Stimulated activated CD8-positive, alpha-beta memory T cell treated with anti-CD3 and anti-CD28 coated beads, Interleukin-15, amount 100 ng/mL, for 1 hour (primary cell): Measurements from ENCODE around the gene GNB1L.

Experiments
- DNase-seq: peaks from one replicate; pipeline ENCODE4 v3.0.0-alpha.2; 2020; ENCODE audit warnings: low read depth

The GNB1L gene

DNA sequence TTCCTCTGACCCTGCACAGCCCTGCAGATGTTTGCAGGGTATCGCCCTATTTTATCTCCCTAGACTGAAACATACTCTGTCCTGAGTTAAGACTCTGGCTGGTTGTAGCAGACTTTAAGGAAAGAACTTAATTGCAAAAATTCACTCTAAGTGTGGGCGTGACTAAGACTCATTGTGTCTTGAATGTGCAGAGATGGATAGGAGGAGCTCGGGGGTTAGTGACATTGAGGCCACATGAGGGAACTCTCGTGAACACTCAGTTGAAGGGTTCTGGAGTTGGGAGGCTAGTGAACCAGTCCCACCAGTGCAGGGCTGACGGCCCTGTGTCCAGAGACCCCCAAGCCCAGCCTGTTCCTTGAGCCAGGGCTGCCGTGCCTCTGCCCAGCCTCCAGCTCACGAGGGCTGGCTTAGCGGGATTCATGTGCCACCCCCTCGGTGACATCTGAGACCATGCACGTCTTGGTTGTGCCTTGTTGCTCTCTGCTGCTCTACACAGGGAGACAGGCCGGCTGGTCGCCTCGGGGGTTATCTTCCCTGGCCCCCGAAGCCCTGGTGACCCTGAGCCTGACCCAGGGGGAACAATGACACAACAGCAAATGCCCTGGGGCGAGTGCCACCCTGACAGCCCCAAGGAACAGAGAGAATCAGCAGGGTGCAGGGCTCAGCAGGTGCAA lies 105.5 kb downstream of the GNB1L start:
- no peak for DNase-seq

DNA sequence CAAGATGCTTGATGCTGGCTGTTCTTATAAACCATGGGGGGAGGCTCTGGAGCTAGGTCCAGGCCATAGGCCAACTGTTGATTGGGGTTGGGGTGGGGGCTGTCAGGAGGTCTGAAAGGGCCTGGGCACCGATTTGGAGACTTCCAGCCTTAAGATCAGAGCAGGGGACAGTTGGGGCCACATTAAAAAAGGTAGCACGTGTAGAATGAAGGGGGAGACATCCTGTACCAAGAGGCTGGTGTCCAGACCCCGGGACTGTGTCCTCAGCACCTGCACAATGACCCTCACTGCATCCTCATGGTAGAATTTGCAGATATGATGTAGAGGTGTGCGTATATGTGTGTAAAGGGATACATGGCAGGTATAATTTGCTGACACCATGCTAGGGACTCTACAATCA lies 106.5 kb downstream of the GNB1L start:
- no peak for DNase-seq

DNA sequence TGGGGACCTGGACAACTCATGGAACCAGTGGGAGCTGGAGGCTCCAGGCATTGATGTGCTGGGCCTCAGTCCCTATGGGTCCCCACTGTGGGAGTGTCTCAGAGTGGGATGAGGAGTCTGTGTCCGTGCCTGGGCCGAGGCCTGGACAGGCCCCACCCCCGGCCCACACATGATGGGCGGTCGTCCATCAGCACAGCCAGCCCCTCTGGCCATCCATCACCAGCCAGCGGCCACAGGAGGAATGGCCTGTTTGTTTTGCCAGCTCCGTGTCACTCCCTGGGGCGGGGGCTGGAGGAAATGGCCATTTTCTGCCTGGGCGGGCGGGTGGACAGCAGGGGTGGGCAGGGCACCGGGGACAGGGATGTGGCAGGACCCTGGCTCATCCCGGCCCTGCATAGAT lies 107.1 kb downstream of the GNB1L start:
- DNase-seq, result no peak

DNA sequence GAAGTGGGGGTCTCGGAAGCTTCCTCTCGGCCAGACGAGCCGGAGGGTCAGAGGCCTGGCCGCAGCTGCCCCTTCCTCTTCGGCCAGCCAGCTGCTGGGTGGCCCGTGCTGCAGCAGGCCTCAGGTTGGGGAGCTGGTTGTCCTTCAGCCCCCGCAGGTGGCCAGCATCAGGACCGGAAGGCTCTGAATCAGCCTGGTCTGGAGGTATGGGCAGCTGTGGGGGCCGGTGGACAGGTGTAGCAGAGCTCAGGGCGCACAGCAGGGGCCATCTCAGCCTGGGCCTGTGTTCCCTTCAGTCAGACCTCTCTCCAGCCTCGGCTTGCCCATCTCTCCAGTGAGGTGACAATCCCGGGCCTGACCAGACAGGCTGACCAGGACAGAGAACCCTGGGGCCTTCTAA lies 107.9 kb downstream of the GNB1L start:
- DNase-seq, result no peak

DNA sequence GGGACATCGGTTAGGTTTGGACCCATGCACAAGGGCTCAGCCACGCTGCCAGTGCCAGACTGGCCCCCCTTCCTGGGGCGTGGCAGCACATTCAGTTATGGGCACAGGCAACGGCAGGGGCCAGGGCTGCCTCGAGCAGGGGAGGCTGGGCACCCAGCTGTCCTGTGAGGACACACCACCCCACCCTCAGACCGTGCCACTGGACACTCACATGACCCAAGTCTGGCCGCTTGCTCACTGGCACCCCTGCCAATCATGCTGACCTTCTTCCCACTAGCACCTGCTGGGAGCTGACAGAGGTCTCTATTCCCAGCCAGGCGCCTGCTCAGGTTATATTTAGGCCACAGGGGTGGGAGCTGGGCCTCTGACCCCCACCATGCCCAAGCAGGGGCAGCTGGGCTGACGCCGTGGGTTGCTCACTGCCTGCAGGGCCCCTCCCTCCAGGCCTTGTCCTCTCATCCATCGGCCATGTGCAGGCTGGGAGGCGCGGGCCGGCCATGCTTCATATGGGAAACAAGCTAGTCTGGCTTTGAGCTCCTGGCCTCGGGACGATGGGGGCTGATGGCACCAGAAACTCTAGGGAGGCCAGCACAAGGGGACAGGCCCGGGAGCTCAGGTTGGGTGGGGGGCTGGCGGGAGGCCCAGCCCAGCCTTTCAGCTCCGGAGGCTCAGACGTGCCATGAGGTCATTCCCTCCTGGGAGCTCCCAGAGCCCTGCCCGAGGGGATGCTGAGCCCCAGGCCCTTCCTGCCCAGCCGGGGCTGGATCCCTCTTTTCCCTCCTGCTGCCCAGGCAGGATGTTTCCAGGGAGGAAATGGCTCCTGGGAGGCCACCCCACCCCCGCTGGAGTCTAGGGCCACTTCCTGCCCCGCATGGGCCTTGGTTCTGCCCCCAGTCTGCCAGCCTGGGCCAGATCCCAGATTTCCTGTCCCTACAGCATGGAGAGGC lies 109.2 kb downstream of the GNB1L start:
- no peak for DNase-seq

DNA sequence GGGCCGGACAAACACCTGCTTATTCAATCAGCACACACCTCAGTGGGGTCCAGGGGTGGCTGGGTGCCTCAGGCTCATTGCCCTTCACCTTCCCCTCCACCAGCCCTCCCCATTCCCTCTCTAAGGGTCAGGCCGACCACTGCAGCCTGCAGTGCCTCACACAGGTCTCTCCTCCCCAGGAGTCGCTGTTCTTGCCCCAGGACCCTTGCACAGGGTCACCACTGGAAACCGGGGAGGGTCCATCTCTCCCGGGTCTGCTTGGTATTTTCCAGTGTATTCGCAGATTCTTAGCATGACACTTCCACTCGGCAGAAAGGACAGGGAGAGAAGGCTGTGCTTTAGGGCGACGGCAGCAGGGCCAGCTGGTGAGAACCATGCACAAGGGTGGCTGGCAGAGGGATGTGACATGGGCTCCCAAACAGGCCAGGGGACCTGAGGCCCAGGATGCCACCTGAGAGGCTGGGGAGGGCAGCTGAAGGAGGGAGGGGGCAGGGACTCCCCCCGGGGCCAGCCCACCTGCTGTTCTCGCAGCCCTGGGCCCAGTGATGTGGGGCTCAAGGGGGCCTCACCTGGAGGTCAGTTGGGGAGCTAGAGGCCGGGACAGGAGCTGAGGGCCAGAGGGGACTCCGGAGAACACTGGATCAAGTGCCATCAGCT lies 110.2 kb downstream of the GNB1L start:
- no peak for DNase-seq

DNA sequence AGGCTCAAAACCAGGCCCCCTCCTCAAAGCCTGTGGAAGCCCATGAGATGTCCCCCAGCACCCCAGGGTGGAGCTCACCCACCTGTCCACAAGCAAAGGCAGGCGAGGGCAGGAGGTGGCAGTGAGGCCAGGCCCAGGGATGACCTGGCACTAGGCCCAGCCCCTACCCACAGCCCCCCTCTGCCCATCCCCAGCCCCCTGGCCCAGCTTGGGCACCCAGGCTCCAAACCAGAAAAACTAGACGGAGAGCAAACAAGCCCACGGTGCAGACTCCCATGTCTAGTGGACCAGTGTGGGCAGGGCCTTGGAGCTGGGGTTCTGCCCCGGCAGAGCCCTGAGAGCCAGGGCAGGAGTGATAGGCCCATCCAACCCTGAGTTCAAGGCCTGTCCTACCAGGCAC lies 111.0 kb downstream of the GNB1L start:
- DNase-seq, result no peak

DNA sequence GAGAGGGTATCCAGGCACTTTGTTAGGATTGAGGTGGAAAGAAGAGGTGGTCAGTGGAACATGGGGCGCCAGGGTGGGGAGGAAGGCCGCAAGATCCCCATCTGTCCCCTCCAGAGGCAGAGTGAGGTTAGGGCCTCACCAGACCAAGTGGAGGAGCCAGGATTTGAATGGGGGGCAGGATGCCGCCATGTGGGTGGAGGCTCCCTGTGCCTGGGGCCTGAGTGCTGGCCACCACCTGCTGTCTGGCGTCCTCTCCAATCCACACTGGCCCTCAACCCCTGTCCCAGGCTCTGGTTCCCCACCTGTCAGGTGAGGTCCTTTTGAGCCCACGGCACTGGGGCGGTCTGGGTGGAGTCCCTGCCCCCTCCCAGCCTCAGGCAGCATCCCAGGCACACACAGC lies 111.6 kb downstream of the GNB1L start:
- no peak for DNase-seq

DNA sequence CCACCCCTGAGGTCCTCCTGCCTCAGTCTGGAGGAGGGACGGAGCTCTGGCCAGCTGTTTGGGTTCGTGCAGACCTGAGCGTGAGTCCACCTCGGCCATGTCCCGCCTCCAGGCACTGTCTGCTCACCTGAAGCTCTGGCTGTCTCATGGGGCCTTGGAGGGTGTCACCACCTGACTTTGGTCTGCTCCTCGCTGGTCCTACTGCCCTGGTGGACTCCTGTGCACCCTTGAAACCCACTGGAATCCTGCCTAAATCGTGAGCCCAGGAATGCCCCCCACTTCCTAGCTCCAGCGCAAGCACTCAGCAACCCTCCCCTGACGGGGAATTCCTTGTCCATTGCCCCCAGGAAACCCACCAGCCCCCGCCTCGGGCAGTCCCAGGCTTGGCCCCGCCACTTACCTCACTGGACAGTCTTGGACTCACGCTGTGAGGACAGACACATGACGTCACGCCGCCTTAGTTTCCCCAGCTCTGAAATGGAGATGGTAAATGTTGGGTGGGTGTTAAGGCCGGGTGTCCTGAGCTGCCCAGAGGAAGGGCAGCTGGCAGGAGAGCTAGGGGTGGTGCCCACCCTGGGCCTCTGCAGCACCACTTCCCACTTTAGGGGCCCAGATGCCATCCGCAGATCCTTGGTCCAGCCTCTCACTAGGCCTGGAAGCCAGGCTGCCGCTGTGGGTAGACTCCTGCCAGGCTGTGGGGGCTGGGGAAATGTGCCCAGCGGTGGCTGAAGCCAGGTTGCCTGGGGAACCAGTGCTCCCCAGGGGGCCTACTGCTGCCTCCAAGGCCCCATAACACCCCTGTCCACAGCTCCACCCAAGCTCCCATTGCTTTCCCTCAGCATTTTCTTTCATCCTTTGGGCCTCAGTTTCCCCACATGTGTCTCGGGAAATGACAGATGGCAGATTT lies 112.3 kb downstream of the GNB1L start:
- DNase-seq, result no peak

DNA sequence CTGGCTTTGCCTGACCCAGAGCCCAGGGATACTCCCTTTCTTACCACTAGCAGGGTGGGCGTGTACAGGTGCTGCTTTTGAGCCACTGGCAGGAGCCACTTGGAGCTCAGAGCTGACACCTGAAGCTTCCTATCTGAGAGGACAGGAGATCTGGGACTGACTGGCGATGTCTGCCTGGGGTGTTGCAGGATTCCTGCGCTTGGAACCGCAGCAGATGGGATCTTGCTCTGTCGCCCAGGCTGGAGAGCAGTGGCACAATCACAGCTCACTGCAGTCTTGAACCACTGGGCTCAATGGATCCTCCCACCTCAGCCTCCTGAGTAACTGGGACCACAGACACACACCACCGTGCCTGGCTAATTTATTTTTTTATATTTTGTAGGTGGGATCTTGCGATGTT lies 113.6 kb downstream of the GNB1L start:
- no peak for DNase-seq

DNA sequence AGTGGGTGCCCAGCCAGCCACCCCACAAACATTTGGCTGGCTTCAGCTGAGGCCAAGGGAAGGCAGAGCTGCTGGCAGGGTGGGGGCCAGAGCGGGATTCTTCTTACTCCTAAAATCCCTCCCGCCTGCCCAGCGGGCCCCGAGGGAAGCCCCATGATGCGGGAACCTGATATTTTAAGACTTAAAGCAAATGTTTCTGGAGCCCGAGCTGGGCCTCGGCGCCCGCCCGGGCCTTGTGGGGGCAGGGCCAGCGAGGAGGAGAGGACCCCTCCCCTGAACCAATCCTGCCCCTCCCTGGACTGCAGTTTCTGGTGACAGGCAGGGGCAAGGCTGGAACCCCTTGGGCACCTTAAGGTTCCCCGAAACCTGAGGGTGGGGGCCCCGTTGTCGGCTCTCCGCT lies 114.1 kb downstream of the GNB1L start:
- DNase-seq, result no peak

DNA sequence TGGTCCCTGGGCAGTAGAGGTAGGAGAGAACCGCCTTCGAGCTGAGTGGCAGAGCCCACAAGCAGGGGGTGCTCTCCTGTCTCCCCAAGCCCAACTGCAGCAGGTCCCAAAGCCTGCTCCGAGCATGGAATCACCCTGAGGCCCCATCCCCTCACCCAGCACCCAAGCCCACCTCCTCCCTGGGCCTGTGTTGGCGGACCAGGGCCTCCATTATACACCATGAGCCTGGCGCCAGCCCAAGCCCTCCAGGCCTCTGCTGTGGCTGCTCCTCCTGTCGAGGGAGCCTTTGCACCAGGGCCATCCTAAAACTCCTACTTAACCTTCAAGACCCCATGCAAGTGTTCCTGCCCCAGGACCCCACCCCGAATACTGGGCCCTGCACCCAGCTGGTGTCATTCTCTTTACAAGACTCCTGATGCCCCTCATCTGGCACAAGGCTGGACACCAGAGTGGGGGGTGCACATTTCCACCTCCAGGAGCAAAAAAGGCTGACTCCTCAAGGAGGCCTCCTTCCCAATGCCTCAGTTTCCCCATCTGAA lies 114.7 kb downstream of the GNB1L start:
- DNase-seq, result no peak

DNA sequence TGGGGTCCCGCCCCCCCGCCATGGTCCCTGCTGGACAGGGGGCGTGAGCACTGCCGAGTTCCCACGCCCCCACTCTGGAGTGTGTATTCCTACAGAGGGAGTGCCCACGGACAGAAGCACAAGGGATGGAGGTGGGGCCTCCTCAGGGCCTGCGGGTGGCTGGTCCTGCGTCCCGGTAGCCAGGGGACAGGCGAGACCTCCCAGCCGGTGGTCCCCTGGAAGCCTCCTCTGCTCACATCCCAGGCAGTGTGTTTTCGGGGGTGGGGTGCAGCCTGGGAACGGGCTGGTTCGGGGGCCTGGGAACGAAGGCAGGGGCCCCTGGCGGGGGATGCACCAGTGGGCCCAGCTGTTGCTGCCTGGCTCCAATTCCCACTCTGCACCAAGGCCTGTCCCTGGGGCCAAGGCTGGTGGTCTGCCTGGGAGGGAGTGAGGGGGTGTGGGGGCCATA lies 115.2 kb downstream of the GNB1L start:
- no peak for DNase-seq

DNA sequence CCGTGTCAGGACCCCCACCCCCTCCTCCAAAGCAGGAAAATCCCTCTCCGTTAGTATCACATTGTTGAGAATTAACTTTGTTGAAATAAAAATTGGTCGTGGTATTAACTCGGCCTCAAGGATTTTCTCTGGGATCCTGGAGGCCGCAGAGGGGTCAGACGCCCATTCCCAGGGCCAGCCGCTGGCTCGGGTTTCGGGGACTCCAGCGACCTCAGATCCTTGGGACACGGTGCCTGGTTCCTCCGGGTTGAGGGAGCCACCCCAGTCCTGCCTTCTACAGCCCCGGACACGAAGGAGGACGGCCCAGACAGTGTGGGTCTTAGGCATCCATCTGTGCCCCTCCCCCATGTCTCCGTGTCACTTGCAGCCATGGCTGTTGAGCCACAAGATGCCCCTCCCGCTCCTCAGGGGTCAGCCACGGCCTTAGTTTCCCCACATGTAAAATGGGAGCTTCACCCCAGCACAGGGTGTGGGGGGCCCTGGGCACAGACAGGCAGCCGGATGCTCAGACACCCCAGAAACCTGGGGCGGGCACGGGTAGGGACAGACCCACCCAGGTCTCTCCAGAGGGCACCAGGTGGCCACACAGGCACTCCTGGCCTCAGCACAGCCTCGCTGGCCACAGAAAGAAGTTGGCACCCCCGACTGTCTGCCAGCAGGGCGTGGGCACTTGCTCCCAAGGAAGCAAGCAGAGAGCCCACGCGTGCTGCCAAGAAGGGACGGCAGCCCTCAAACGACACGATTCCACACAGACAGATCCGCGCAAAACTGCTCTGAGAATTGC lies 115.8 kb downstream of the GNB1L start:
- no peak for DNase-seq

DNA sequence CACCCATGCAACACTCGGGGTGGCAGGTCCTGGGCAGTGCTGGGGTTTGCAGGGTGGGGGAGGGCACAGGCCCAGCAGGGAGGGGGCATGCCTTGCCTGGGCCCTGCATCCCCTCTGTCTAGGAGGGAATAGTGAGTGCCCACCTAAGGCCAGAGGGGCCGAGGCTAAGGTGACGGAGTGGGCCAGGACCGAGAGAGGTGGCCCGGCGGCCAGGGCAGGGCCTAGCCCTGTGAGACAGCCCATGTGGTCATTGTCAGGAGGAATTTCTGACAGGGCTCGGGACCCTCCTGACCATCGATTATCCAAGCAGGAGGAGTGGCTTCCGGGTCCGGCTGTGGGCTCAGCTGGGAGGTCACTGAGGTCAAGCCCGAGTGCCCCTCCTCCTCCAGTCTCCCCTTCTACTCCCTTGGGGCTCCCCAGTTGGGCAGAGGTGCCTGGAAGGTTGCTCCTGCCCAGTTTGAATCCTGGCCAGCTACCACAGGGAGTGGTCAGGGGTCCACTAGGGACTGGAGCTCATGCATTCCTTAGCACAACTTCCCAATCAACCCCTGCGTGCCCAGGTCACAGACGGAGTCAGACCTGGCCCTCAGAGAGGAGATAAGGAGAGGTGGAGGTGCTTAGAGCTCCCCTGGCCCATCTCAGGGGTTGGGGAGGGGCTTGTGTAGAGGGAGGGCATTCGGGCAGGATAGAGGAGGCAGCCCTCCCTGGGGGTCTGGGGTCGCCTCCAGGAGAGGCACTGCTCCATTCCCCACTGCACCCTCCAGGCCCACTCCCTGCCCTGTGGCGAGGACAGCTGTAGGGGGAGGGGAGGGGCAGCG lies 116.6 kb downstream of the GNB1L start:
- no peak for DNase-seq

DNA sequence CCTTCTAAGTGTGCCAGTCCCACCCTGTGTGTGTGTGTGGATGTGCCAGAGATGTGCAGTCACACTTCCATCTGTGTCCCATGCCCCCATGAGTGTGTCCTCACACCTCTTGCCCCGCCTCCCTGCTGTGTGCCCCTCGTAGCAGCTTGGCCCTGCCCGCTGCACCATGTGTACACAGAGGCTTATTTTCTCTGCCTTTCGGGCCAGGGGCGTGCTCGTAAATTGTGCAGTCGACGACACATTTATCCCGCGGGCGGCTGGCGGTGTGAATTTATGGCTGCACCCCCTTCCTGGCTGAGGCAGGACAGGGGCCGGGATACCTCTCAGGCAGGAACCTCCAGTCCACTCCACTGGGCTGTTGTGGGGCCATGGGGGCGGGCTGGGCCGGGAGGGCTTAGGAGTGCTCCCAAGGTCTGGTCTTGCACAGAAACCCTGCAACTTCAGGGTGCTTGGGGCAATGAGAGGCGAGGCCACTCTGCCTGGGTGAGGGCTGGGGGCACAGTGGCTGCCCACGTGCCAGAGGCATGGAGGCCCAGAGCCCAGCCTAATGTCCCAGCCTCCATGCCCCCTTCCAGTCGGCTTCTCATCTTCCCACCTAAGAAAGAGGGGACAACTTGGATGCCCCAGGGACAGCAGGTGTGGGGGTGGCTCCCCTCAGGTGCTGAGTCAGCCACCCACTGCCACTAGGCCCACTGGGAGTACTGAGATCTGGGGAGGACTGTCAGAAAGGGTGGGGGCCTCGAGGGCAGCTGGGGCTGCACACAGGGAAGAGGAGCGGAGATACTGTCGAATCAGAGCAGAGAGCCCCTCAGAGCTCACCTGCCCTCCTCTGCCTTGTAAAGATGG lies 118.8 kb downstream of the GNB1L start:
- no peak for DNase-seq

DNA sequence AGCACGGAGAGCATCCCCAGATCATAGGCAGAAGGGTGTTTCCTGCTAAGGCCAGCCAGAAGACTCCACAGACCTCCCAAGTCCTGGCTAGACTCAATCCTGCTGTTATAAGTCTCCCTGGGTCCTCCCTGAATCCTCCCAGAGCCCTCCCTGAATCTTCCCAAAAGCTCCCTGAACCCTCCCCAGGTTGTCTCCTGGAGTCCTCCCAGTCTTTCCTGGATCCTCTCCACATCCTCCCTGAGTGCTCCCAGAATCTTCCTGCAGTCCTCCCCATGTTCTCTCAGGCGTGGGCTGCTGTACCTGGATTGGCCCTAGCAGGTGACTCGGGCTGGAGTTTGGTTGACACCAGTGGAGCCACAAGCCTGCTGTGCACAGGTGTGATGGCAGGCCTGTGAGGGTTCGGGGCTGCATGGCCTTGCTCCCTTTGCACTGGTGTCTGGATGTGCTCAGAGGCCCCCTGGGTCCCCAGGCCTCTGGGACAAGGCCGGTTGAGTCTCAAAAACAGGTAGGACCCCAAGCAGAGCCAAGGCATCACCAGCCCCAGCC lies 119.8 kb downstream of the GNB1L start:
- no peak for DNase-seq

DNA sequence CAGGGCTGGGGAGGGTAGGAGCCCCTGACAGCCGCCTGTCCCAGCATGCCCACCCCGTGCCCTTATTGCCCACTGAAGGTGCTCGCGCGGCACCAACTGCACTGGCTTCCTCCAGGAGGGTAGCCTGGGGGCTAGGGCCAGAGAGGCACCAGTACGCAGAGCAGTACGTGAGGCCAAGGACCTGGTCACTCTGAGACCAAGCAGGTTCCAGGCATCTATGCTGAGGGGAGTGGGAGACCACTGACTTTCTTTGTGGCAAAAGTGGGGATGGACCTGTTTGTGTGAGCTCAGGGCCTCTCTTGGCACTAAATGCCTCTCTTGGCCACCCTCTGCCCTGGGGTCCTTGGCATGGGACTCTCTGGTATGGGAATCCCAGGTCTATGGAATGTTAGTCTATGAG lies 120.5 kb downstream of the GNB1L start:
- DNase-seq, result no peak

DNA sequence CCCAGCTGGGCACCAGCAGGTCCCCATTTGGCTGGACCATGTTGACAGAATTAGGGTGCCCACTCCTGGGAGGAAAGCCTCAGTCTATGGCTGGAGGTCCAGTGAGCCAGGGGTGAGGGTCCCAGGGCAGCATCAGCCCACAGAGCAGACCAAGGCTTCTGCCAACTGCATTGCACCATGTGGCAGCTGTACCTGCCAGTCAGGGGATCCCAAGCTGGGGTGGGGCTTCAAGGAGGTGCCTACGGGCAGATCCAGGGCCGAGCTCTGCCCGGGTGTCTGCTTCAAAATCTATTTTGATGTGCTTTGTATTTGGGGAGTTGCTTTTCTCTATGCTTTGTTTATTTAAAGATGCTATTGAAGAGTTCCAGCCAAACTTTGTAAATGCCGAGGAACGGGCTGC lies 120.9 kb downstream of the GNB1L start:
- no peak for DNase-seq
